ENCODE results near the gene GPR176.

The GPR176 gene

DNA sequence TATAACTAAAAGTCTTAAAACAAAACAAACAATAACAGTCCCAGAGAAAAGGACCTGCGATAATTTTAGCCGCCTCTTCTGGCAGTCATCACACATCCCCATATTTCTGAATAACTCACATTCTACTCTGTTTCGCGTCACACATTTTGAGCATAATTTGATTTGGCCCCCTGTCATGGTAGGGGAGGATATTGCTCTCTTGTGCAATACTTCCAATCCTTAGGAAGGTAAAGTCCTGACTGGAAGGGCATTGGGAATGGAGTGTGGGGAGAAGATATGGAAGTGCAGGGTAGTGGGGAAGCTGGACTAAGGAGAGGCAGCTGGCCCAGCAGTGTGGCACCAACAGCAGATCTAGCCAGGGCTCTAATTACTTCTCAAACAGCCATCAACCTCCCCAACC, 126.1 kb downstream of the GPR176 start:
- TF ChIP-seq, protein P1, sequence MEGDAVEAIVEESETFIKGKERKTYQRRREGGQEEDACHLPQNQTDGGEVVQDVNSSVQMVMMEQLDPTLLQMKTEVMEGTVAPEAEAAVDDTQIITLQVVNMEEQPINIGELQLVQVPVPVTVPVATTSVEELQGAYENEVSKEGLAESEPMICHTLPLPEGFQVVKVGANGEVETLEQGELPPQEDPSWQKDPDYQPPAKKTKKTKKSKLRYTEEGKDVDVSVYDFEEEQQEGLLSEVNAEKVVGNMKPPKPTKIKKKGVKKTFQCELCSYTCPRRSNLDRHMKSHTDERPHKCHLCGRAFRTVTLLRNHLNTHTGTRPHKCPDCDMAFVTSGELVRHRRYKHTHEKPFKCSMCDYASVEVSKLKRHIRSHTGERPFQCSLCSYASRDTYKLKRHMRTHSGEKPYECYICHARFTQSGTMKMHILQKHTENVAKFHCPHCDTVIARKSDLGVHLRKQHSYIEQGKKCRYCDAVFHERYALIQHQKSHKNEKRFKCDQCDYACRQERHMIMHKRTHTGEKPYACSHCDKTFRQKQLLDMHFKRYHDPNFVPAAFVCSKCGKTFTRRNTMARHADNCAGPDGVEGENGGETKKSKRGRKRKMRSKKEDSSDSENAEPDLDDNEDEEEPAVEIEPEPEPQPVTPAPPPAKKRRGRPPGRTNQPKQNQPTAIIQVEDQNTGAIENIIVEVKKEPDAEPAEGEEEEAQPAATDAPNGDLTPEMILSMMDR (conservative IDR thresholded peaks at IDR 0.05) = no peak
- no peak overlapping the region for H3K27ac ChIP-seq

DNA sequence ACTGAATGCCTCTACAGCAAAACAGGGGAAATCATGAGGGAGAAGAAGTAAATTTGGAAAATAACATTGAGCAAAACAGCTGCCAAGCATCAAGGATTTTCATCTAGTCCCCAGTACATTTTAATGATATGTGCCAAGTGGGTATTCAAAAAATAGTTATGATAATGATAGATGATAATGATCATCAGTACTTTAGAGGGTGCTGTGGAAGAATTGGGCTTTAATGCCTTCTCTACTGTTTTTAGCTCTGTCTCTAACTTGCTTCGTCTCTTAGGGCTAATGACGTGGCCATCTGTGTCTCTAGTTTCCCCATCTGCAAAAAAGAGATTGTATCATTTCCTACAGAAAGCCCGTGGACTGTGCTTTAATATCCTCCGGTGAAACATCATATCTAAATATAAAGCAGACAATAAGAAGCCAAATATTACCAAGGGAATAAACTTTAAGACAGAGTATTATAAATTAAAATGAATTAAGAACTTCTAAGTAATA, 127.2 kb downstream of the GPR176 start:
- H3K27ac ChIP-seq = no peak overlapping the region
- TF ChIP-seq, protein P1 (conservative IDR thresholded peaks at IDR 0.05) = no peak

DNA sequence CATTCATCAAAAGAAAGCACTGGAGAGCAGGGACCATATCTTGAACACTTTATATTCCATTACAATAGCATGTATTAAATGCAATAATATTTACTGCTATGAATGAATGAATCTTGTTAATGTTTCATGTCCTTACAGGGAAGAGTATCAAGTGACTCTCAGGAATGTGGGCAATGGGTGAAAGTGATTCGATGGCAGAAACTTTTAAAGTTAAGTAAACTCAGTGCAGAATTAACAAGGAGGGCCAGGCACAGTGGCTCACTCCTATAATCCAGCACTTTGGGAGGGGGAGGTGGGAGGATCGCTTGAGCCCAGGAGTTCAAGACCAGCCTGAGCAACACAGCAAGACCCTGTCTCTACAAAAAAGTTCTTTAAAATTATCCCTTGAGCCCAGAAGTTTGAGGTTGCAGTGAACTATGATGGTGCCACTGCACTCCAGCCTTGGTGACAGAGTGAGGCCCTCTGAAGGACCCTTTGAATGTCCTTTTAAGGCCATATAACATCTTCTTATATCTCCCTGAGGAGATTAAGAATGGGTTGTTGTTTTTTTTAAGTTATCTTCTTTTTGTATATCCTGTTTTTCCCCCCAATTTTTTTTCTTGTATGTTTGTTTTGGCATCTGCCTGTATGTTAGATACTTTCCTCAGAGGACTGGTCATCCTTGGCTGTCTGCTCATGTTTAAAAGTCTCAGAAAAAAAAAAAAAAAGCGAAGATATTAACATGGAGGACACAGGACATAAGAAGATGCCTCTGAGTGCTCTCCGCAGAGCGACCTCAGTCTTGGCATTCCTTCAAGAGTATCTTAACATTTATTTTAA, 127.8 kb downstream of the GPR176 start:
- TF ChIP-seq, protein P1 (conservative IDR thresholded peaks at IDR 0.05) = no peak
- H3K27ac ChIP-seq = no peak overlapping the region

DNA sequence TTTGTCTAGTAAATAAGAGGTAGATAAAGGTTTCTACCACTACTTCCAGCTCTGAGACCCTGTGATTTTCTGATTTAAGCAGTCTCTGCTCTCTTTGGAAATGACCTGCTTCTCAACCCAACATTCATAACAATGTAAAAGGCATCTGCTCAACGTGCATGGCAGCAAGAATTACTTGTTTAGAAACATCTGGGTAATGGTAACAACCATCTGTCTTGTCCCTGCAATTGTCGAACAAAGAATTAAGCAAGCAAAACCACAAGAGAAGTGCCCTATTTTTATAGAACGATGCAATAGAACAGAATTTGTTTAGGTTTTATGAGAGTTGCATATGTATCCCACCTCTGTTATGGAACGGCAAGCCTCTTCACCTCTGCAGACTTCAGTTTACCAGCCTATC, 130.3 kb downstream of the GPR176 start:
- H3K27ac ChIP-seq = no peak overlapping the region
- TF ChIP-seq, protein P1 (conservative IDR thresholded peaks at IDR 0.05) = no peak

DNA sequence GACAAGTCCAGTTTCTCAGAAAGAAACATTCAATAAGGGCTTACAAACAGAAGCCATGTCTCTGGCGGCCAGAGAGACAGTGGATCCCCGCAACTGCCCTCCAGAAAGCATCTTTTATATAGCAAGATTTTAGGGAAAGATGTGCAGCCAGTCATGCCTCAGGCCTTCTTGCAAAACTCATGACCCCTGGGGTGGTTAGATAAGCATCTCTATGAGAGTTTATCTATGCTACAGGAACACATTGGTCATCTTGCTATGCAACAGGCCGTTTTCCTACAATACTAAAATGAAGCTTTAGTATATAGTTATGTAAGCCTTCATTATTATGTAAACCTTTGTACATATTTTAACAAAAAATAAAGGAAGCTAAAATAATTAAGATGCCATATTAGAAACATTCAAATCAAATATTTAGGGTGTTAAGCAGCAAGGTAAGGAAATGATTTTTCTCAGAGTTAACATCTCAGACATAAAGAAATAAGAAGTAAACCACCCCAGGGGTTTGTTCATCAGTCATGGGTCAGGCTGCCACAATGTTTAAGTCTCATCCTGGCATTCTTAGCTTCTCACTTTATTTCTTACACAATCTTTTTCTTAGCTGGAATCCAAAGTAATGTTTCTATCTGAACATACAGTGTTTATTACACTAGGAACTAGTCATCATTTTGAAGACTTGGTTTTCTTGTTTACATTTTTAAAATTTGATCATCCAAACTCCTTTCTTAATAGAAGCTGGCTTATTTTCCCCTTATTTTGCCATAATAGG, 131.1 kb downstream of the GPR176 start:
- H3K27ac ChIP-seq = no peak overlapping the region
- TF ChIP-seq, protein P1 (conservative IDR thresholded peaks at IDR 0.05) = no peak

DNA sequence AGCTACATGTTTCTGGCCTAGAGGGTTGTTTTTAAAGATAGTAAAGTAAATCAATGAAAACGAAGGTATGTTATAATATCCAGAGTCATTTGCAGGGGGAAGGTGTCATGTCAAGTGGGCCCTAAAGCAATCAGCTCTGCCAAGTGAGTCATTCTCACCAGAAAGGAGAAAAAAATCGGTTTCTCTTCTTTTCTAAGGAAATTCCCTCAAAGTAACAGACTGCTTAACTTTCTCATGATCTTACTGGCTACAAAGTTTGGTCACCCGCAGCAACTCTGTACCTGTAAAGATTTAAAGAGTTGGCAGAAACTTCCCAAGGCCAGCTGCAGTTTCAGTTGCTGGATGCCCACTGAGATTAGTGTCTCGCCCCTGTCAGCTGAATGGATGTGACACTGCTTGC, 132.0 kb downstream of the GPR176 start:
- 0 out of 2 replicates have a peak overlapping the region, but pooled peaks have one; percentile 3 for H3K27ac ChIP-seq
- TF ChIP-seq, protein P1 (conservative IDR thresholded peaks at IDR 0.05) = no peak

DNA sequence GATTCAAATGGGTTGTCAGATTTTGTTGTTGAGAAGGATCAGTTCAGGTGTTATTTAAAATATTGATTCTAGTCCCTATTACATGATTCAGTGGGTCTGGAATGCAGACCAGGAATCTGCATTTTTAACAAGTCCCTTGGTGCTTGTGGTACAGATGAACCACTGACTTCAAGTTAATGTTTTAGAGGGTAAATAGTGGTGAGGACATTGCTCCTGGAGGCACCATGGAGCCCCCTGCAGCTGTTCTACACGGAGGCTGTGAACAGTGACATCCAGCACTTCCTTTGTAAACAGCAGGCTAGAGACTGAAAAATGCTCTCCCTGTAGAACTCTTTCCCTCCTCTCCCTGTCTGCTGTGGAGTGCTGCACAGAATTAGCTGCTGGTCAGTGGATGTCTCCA, 132.6 kb downstream of the GPR176 start:
- TF ChIP-seq, protein P1 (conservative IDR thresholded peaks at IDR 0.05) = no peak
- 0 out of 2 replicates have a peak overlapping the region, but pooled peaks have one; percentile 3 for H3K27ac ChIP-seq
